ENCODE results near the gene KHDRBS2. TPM values are rescaled to one million over a fixed set of nuclear protein-coding genes. Genes with fewer than 3 reads are reported as not detected.

KHDRBS2 gene
- total RNA-seq, result 10 to 100 TPM in 3 of 4 donors, 1 to 10 TPM in 1; 5.2 to 19.2 (median 16.6) TPM

GRCh38 chr6:62285612-62286469, at the start of gene KHDRBS2:
Gene KHDRBS2 (minus strand): TSS chr6:62286225.
- no peaks in the 10 kb centered on the region for H3K27me3 ChIP-seq
- intact Hi-C loops (cut with DNase I), result no loop called here
- no peaks in the 10 kb centered on the region for H3K36me3 ChIP-seq
- H3K4me1 ChIP-seq, result no peaks in the 10 kb centered on the region
- H3K9me3 ChIP-seq, result no peaks in the 10 kb centered on the region
- WGBS, 2 donors, result 2% methylated on average over 14 to 35 of the region's 66 CpGs
- TF ChIP-seq CTCF (IDR thresholded peaks at IDR 0.05), result no peak
- peak; percentile 52 to 95 for TF ChIP-seq POLR2A (IDR thresholded peaks at IDR 0.05)
- DNase-seq, result peak; percentile 97
- H3K27ac ChIP-seq, result peak within 1 kb of the TSS; percentile 57 to 77 (median 68)
- peak within 1 kb of the TSS; percentile 41 to 80 (median 75) for H3K4me3 ChIP-seq (replicated peaks in 1 of 3)

GRCh38 chr6:62328607-62329006, 42.6 kb upstream of the KHDRBS2 start:
- no peak overlapping the region for H3K4me3 ChIP-seq (replicated peaks in 1 of 3)
- intact Hi-C loops (cut with DNase I), result no loop called here
- 44 to 56% methylated on average over 2 of the region's 2 CpGs for WGBS, 2 donors
- no peaks in the 10 kb centered on the region for H3K36me3 ChIP-seq
- no peaks in the 10 kb centered on the region for H3K4me1 ChIP-seq
- H3K27me3 ChIP-seq, result no peaks in the 10 kb centered on the region
- no peak for DNase-seq
- no peak overlapping the region for H3K27ac ChIP-seq
- no peaks in the 10 kb centered on the region for H3K9me3 ChIP-seq
- TF ChIP-seq POLR2A (IDR thresholded peaks at IDR 0.05) (no peak), CTCF (IDR thresholded peaks at IDR 0.05) (no peak)

- Histone ChIP-seq H3K27ac (no peak overlapping the region), H3K27me3 (no peaks in the 10 kb centered on the region), H3K36me3 (no peaks in the 10 kb centered on the region), H3K9me3 (no peaks in the 10 kb centered on the region), H3K4me3 (replicated peaks in 1 of 3) (no peak overlapping the region), H3K4me1 (no peaks in the 10 kb centered on the region)
- WGBS, 2 donors, result 72 to 78% methylated on average over 4 of the region's 4 CpGs
- TF ChIP-seq POLR2A (IDR thresholded peaks at IDR 0.05) (no peak), CTCF (IDR thresholded peaks at IDR 0.05) (no peak)
- intact Hi-C loops (cut with DNase I), result no loop called here
- DNase-seq, result no peak
These were observed 38.8 kb upstream of the KHDRBS2 start for GRCh38 chr6:62324834-62325233.

GRCh38 chr6:62323818-62324431, 37.9 kb upstream of the KHDRBS2 start:
- Histone ChIP-seq H3K27ac (no peak overlapping the region), H3K27me3 (no peaks in the 10 kb centered on the region), H3K4me1 (no peaks in the 10 kb centered on the region), H3K9me3 (no peaks in the 10 kb centered on the region), H3K36me3 (no peaks in the 10 kb centered on the region), H3K4me3 (replicated peaks in 1 of 3) (no peak overlapping the region)
- TF ChIP-seq CTCF (IDR thresholded peaks at IDR 0.05) (no peak), POLR2A (IDR thresholded peaks at IDR 0.05) (no peak)
- intact Hi-C loops (cut with DNase I), result no loop called here
- no peak for DNase-seq
- WGBS, 2 donors, result 73 to 79% methylated on average over 7 of the region's 7 CpGs

All from thyroid gland (tissue), 4 donors.